A549 (cell line): ENCODE data around the gene PDCD1LG2. TPM values are rescaled to one million over a fixed set of nuclear protein-coding genes. Genes with fewer than 3 reads are reported as not detected.
A peak's percentile ranks its signal among the peaks of the same experiment; 100 is the strongest.

Experiments
- ATAC-seq, 2 experiments: fragments of 200-7000 bp in 1 of 2; fragments of >200 bp in 1 of 2; cut with Nextera tagmentation in 1 of 2; cut with Tn5 transposase in 1 of 2; 3 replicates each; pipeline versions ENCODE4 v1.8.0 to v1.9.1; 2018 to 2020; ENCODE audit warnings: mild to moderate bottlenecking in 1 of 2, moderate library complexity in 1 of 2
- CTCF ChIA-PET: fragments of 300-600 bp; sonication (Branson Sonifier 250); formaldehyde crosslinking; extraction: SDS; loops from one replicate; lab custom pipeline; 2021; ENCODE audit warnings: antibody characterized with exemption, inconsistent platforms; lab: Yijun Ruan, JAX
- POLR2A ChIA-PET: fragments of 350-600 bp; formaldehyde crosslinking; extraction: SDS; loops from one replicate; lab custom pipeline; 2021; ENCODE audit warnings: antibody characterized with exemption, inconsistent platforms; lab: Yijun Ruan, JAX
- DNase-seq, 2 experiments: peaks; one replicate each; pipeline versions ENCODE4 v3.0.0 to v3.0.0-alpha.2; 2011 to 2016; ENCODE audit warnings: low read depth in 1 of 2, low spot score in 1 of 2
- FAIRE-seq: peaks from 2 replicates; lab custom pipeline; 2011; peaks lifted over from hg19 to GRCh38; lab: Jason Lieb, UNC
- H3K27ac ChIP-seq, 2 experiments: fragments of >200 bp; sonication (Bioruptor Twin); formaldehyde crosslinking; 3 replicates each; pipeline ENCODE4 v1.5.1; 2016 to 2017
- H3K4me1 ChIP-seq: fragments of >200 bp; sonication (Bioruptor Twin); formaldehyde crosslinking; 3 replicates; pipeline ENCODE4 v1.6.1; 2016
- H3K4me2 ChIP-seq: fragments of >200 bp; sonication (Bioruptor Twin); formaldehyde crosslinking; 3 replicates; pipeline ENCODE4 v1.6.1; 2016
- H3K4me3 ChIP-seq: fragments of >200 bp; sonication (Bioruptor Twin); formaldehyde crosslinking; 3 replicates; pipeline ENCODE4 v1.5.1; 2016
- H3K9me3 ChIP-seq: fragments of >200 bp; sonication (Bioruptor Twin); formaldehyde crosslinking; 3 replicates; pipeline ENCODE4 v1.6.1; 2016
- BCL3 ChIP-seq: fragments of >200 bp; sonication (Bioruptor Twin); formaldehyde crosslinking; IDR thresholded peaks from 3 replicates; pipeline ENCODE4 v1.6.1; 2016
- CTCF ChIP-seq: fragments of >200 bp; sonication (Bioruptor Twin); formaldehyde crosslinking; IDR thresholded peaks from 3 replicates; pipeline ENCODE4 v1.5.1; 2016
- FOXS1 ChIP-seq: fragments of 250-450 bp; sonication (Bioruptor Pico); IDR thresholded peaks from 2 replicates; pipeline ENCODE4 v1.5.0; 2020; ENCODE audit warnings: mild to moderate bottlenecking, moderate library complexity
- HDAC2 ChIP-seq: fragments of 200-600 bp; sonication (generic); IDR thresholded peaks from 2 replicates; pipeline ENCODE4 v1.6.1; 2016
- HOXA7 ChIP-seq: fragments of 250-450 bp; sonication (Bioruptor Pico); IDR thresholded peaks from 2 replicates; pipeline ENCODE4 v1.5.0; 2020; ENCODE audit warnings: mild to moderate bottlenecking, moderate library complexity
- HOXB13 ChIP-seq: fragments of 250-450 bp; sonication (Bioruptor Pico); IDR thresholded peaks from 2 replicates; pipeline ENCODE4 v1.5.0; 2020; ENCODE audit warnings: low read depth, mild to moderate bottlenecking, moderate library complexity
- JUN ChIP-seq, 2 experiments: fragments of >200 bp; sonication (Bioruptor Twin); formaldehyde crosslinking; IDR thresholded peaks; 2 replicates in 1 of 2; 3 replicates in 1 of 2; pipeline ENCODE4 v1.6.1; 2016 to 2017
- JUNB ChIP-seq: fragments of >200 bp; sonication (Bioruptor Twin); formaldehyde crosslinking; IDR thresholded peaks from 2 replicates; pipeline ENCODE4 v1.6.1; 2016
- MAFK ChIP-seq: fragments of 450-650 bp; IDR thresholded peaks from 2 replicates; pipeline ENCODE4 v1.6.1; 2014; ENCODE audit not compliant: partially characterized antibody
- MAZ ChIP-seq: fragments of 150-350 bp; IDR thresholded peaks from 2 replicates; pipeline ENCODE4 v1.6.1; 2014; ENCODE audit warnings: antibody characterized with exemption, low read depth, low read length, borderline replicate concordance
- MYC ChIP-seq: IDR thresholded peaks from 2 replicates; pipeline ENCODE4 v1.6.1; 2012; ENCODE audit warnings: mild to moderate bottlenecking, inconsistent platforms, low read length, improper control_type of control experiment, borderline replicate concordance
- PBX3 ChIP-seq: IDR thresholded peaks from 2 replicates; pipeline ENCODE4 v1.6.1; 2012
- RAD21 ChIP-seq, 2 experiments: fragments of >200 bp in 1 of 2; sonication (Bioruptor Twin) in 1 of 2; formaldehyde crosslinking in 1 of 2; IDR thresholded peaks in 1 of 2; conservative IDR thresholded peaks in 1 of 2; 2 replicates in 1 of 2; 3 replicates in 1 of 2; pipeline ENCODE4 v1.6.1; 2012 to 2018; ENCODE audit warnings: inconsistent platforms in 1 of 2
- RCOR1 ChIP-seq: fragments of 150-350 bp; IDR thresholded peaks from 2 replicates; pipeline ENCODE4 v1.6.1; 2014; ENCODE audit warnings: antibody characterized with exemption, low read length, low read depth
- SREBF2 ChIP-seq: fragments of 450-650 bp; IDR thresholded peaks from 2 replicates; pipeline ENCODE4 v1.6.1; 2014; ENCODE audit warnings: mild to moderate bottlenecking, moderate library complexity
- TP53 ChIP-seq: fragments of 250-450 bp; sonication (Bioruptor Pico); IDR thresholded peaks from 2 replicates; pipeline ENCODE4 v1.5.0; 2021; ENCODE audit warnings: mild to moderate bottlenecking, moderate library complexity
- ZSCAN20 ChIP-seq: fragments of 250-450 bp; sonication (Bioruptor Pico); IDR thresholded peaks from 2 replicates; pipeline ENCODE4 v1.8.0; 2022; ENCODE audit warnings: mild to moderate bottlenecking, moderate library complexity
- WGBS: methylation state at CpG from one replicate; pipeline ENCODE4 v1.1.6; 2017; ENCODE audit errors: missing lambda C conversion rate; 5-methylcytosine and 5-hydroxymethylcytosine counted together
- polyA plus RNA-seq, 4 experiments: library from polyadenylated mRNA; depleted of rRNA in 3 of 4; stranded (reverse); fragments of >200 nt; fragmentation: RNase III in 1 of 4; extraction: RNeasy Plus Mini Kit Qiagen cat#74134 plus additional on column Dnase treatment in 1 of 4; gene quantifications; 2 replicates in 3 of 4; 3 replicates in 1 of 4; pipeline ENCODE4 v1.2.3, GENCODE V29; 2011 to 2017

The PDCD1LG2 gene
- polyA plus RNA-seq, 2 of the 4 experiments (the other 2 are of a cell fraction) = 0.53 TPM

GRCh38 chr9:5617749-5618148 is 107.4 kb downstream of the PDCD1LG2 start (continued):
- TF ChIP-seq RAD21 (conservative IDR thresholded peaks at IDR 0.05 in 1 of 2, IDR thresholded peaks at IDR 0.05 in 1 of 2) = no peak
- TF ChIP-seq FOXS1 (CRISPR knock-in tag) = no peak
- no peak for TF ChIP-seq HOXA7
- no peak for TF ChIP-seq TP53 (CRISPR knock-in tag)
- TF ChIP-seq MAFK = no peak
- TF ChIP-seq PBX3 = no peak
- no peak for TF ChIP-seq HDAC2
- no peak for TF ChIP-seq RCOR1
- TF ChIP-seq HOXB13 (CRISPR knock-in tag) = no peak
- no peak for TF ChIP-seq ZSCAN20 (CRISPR knock-in tag)
- TF ChIP-seq JUNB = no peak

- Histone ChIP-seq H3K27ac (peak overlapping the region in 1 of 2 experiments; percentile 57; a peak in 3 of 6 replicates), H3K4me1 (peaks cover 27% of the 10 kb centered on the region), H3K4me3 (no peak overlapping the region), H3K9me3 (no peaks in the 10 kb centered on the region), H3K4me2 (peak overlapping the region; percentile 58)
- FAIRE-seq (no peak), DNase-seq (no peak), ATAC-seq (peak in 1 of 2 experiments; percentile 43; a peak in 2 of 6 replicates)
- WGBS = 50% methylated on average over 2 of the region's 2 CpGs
- POLR2A ChIA-PET = no interaction called here
- TF ChIP-seq CTCF = no peak
- TF ChIP-seq BCL3 = no peak
- TF ChIP-seq MYC = no peak
- TF ChIP-seq MAZ = no peak
- no peak for TF ChIP-seq SREBF2
- no peak for TF ChIP-seq JUN (IDR thresholded peaks at IDR 0.05)
- TF ChIP-seq, all 56 proteins: peak for 0
- CTCF ChIA-PET = interaction anchor here (1.3 to 3.7 kb wide), 3 partner anchors 20 to 435 kb away, joined by 3 to 12 read pairs (median 3); partner anchors contain the start of gene CD274
Measured at GRCh38 chr9:5620494-5620893, 110.2 kb downstream of the PDCD1LG2 start.

Other genes with a start within 250 kb of the PDCD1LG2 start
- 1.3 and 1.5 TPM in 2 replicates for gene RLN2, start 205.8 kb upstream of the PDCD1LG2 start, polyA plus RNA-seq (2011; rRNA removed)
- 0.34 to 0.66 TPM (median 0.38 TPM) in 3 replicates for gene RLN2, start 205.8 kb upstream of the PDCD1LG2 start, polyA plus RNA-seq (2017; fragmentation: RNase III; extraction: RNeasy Plus Mini Kit Qiagen cat#74134 plus additional on column Dnase treatment)
- gene RLN1, start 170.7 kb upstream of the PDCD1LG2 start, polyA plus RNA-seq (2011; rRNA removed) = 0.23 and 0.26 TPM in 2 replicates
- gene RLN1, start 170.7 kb upstream of the PDCD1LG2 start, polyA plus RNA-seq (2017; fragmentation: RNase III; extraction: RNeasy Plus Mini Kit Qiagen cat#74134 plus additional on column Dnase treatment) = 0.13 to 0.26 TPM in 2 of 3 replicates, not detected in the other
- gene PLGRKT, start 72.6 kb upstream of the PDCD1LG2 start, polyA plus RNA-seq (2011; rRNA removed) = 22.4 and 37.7 TPM in 2 replicates
- 24.3 to 26.8 TPM (median 25.1 TPM) in 3 replicates for gene PLGRKT, start 72.6 kb upstream of the PDCD1LG2 start, polyA plus RNA-seq (2017; fragmentation: RNase III; extraction: RNeasy Plus Mini Kit Qiagen cat#74134 plus additional on column Dnase treatment)
- gene CD274, start 60.0 kb upstream of the PDCD1LG2 start, polyA plus RNA-seq (2011; rRNA removed) = 6.4 and 6.8 TPM in 2 replicates
- 3.0 to 3.4 TPM (median 3.2 TPM) in 3 replicates for gene CD274, start 60.0 kb upstream of the PDCD1LG2 start, polyA plus RNA-seq (2017; fragmentation: RNase III; extraction: RNeasy Plus Mini Kit Qiagen cat#74134 plus additional on column Dnase treatment)
- 26.8 and 32.8 TPM in 2 replicates for gene RIC1, start 118.6 kb downstream of the PDCD1LG2 start, polyA plus RNA-seq (2011; rRNA removed)
- gene RIC1, start 118.6 kb downstream of the PDCD1LG2 start, polyA plus RNA-seq (2017; fragmentation: RNase III; extraction: RNeasy Plus Mini Kit Qiagen cat#74134 plus additional on column Dnase treatment) = 10.7 to 11.9 TPM (median 11.4 TPM) in 3 replicates